CD8-positive, alpha-beta memory T cell (primary cell): ENCODE results near the gene F8. TPM values are rescaled to one million over a fixed set of nuclear protein-coding genes. Genes with fewer than 3 reads are reported as not detected.

Experiments
- CTCF ChIA-PET: fragments of 350-600 bp; sonication (Branson Sonifier 250); formaldehyde crosslinking; loops from one replicate; lab custom pipeline; 2021; ENCODE audit warnings: antibody characterized with exemption; lab: Charles Lee
- POLR2A ChIA-PET: fragments of 350-600 bp; sonication (Branson Sonifier 250); formaldehyde crosslinking; loops from one replicate; lab custom pipeline; 2021; ENCODE audit warnings: antibody characterized with exemption; lab: Charles Lee
- DNase-seq, 5 donors: peaks; one replicate each; pipeline versions ENCODE4 v3.0.0 to v3.0.0-alpha.2; 2020 to 2022; ENCODE audit warnings: mixed read lengths in 1 of 5
- H3K27ac ChIP-seq: one replicate; pipeline ENCODE4 v1.7.0; 2013; ENCODE audit warnings: low read depth, mild to moderate bottlenecking, low read length, moderate library complexity
- H3K27me3 ChIP-seq: 2 replicates; pipeline ENCODE4 v1.7.0; 2013; ENCODE audit warnings: low read length, mild to moderate bottlenecking; ENCODE audit not compliant: insufficient read depth, poor library complexity, severe bottlenecking
- H3K36me3 ChIP-seq: 2 replicates; pipeline ENCODE4 v1.7.0; 2013; ENCODE audit warnings: mild to moderate bottlenecking, low read length, moderate library complexity; ENCODE audit not compliant: insufficient read depth
- H3K4me1 ChIP-seq: 2 replicates; pipeline ENCODE4 v1.7.0; 2013; ENCODE audit warnings: mild to moderate bottlenecking, low read length, moderate library complexity; ENCODE audit not compliant: insufficient read depth
- H3K4me3 ChIP-seq: 2 replicates; pipeline ENCODE4 v1.7.0; 2013; ENCODE audit warnings: mild to moderate bottlenecking, low read length
- H3K9me3 ChIP-seq: 2 replicates; pipeline ENCODE4 v1.7.0; 2013; ENCODE audit warnings: mild to moderate bottlenecking, low read length
- H3K27ac Mint-ChIP-seq, 8 donors: one replicate each; pipeline ENCODE4 v1.8.0; 2020 to 2021; ENCODE audit warnings: mixed read lengths in 8 of 8, mild to moderate bottlenecking in 6 of 8, inconsistent platforms in 3 of 8, moderate library complexity in 3 of 8
- H3K27me3 Mint-ChIP-seq, 2 donors: one replicate each; pipeline ENCODE4 v1.8.0; 2020 to 2021; ENCODE audit warnings: mixed read lengths in 2 of 2, mild to moderate bottlenecking in 1 of 2, moderate library complexity in 1 of 2
- H3K36me3 Mint-ChIP-seq, 3 donors: one replicate each; pipeline ENCODE4 v1.8.0; 2020 to 2021; ENCODE audit warnings: mixed read lengths in 3 of 3, inconsistent platforms in 1 of 3, mild to moderate bottlenecking in 1 of 3
- H3K4me1 Mint-ChIP-seq, 3 donors: one replicate each; pipeline ENCODE4 v1.8.0; 2020 to 2021; ENCODE audit warnings: mixed read lengths in 3 of 3, inconsistent platforms in 1 of 3, mild to moderate bottlenecking in 1 of 3
- H3K4me3 Mint-ChIP-seq, 7 donors: one replicate each; pipeline ENCODE4 v1.8.0; 2020 to 2021; ENCODE audit warnings: mixed read lengths in 7 of 7, mild to moderate bottlenecking in 6 of 7, moderate library complexity in 4 of 7, inconsistent platforms in 2 of 7
- H3K9me3 Mint-ChIP-seq, 5 donors: one replicate each; pipeline ENCODE4 v1.8.0; 2020 to 2022; ENCODE audit warnings: mixed read lengths in 5 of 5, mild to moderate bottlenecking in 3 of 5, moderate library complexity in 2 of 5, inconsistent platforms in 1 of 5
- polyA plus RNA-seq: library from polyadenylated mRNA; unstranded; fragments of 300-500 nt; fragmentation: Illumina TruSeq; gene quantifications from one replicate; pipeline ENCODE4 v1.2.3, GENCODE V29; 2021
- total RNA-seq, 2 experiments: library from RNA; stranded (reverse); gene quantifications; one replicate each; pipeline ENCODE4 v1.2.3, GENCODE V29; 2021

The F8 gene
- total and polyA plus RNA-seq, 3 experiments from 2014 or later: 10.8 to 15.2 (median 11.9) TPM

DNA sequence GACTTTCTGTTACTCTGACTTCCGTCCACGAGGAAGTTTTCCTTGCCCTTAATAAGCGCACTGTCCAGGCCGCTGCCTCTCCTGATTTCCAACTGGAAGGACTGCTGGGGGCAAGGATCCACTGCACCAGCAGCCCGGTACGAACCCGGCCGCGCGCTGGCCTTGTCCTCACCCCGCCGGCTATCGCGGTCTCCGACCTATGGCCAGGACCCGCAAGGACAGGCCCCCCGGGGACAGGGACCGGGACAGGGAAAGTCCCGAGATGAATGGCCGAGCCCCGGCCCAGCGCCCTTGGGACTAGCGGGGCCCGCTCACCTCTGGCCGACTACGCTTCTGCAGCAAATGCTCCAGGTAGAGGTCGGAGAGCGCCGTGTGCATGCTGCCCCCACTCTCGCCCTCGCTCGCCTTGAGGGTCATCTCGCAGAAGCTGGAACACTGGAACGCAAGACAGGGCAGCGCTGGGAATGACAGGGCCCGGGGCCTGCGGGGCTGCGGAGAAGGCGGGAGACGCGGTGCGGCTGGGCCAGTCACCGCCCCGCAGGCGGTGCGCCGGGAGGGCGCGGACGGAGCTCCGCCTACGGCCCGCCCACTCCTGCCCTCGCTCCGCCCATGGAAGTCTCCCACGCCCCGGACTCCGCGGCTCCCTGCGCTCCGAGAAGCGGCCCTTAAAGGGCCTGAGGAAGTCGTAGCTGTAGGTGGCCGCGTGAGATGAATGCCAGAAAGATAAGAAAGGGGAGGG, 217.4 kb downstream of the F8 start, which contains the start of gene MPP1:
TSS of gene MPP1 (minus strand) at position 529 of the 739 bp plus-strand sequence. CDS start at position 417, 112 bp downstream.
- CTCF ChIA-PET: no interaction called here
- Mint-ChIP-seq H3K4me1 (peaks cover 21 to 35% (median 24%) of the 10 kb centered on the region in 3 donors), H3K36me3 (no peaks in the 10 kb centered on the region), H3K4me3 (peak within 1 kb of the TSS; percentile 70 to 89 (median 83)), H3K27ac (peak within 1 kb of the TSS in 4 of 8 donors; percentile 50 to 78 (median 54)), H3K27me3 (no peaks in the 10 kb centered on the region), H3K9me3 (peaks cover 0 to 2% (median 0%) of the 10 kb centered on the region in 5 donors)
- POLR2A ChIA-PET: no interaction called here
- no peaks in the 10 kb centered on the region for H3K9me3 ChIP-seq
- no peaks in the 10 kb centered on the region for H3K36me3 ChIP-seq
- peaks cover 16% of the 10 kb centered on the region for H3K4me1 ChIP-seq
- peak within 1 kb of the TSS; percentile 75 for H3K27ac ChIP-seq
- H3K27me3 ChIP-seq: no peaks in the 10 kb centered on the region
- H3K4me3 ChIP-seq: peak within 1 kb of the TSS; percentile 47
- peak; percentile 68 to 82 (median 74) for DNase-seq

DNA sequence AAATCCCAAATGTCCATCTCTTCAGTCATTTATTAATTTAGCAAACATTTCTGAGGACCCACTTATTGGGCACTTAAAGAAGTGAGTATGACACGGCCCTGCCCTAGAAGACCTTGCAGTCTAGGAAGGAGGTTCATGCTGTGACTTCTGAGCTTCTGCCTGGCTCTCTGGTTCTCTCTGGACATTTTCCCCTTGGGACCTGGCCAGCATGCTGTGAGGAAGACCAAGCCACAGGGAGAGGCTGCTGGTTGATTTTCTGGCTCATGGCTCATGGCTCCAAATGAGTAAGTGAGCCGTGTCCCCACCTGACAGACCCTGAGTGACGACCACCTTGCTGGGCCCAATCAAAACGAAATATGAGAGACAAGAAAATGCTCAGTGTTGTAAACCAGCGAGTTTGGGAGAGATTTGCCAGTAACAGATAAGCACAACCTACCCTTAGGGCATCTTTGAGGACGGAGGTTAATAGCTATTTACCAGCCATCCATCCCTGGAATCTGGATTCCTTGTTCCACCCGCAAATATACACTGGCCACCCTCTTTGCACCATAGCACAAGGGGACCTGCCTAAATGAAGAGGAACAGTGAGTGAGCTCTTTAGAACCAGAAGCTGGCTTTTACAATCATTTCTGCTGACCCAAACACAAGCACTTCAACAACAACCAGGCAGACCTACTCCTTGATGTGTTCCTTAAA, 218.1 kb downstream of the F8 start:
- Mint-ChIP-seq H3K9me3 (peaks cover 0 to 2% (median 0%) of the 10 kb centered on the region in 5 donors), H3K36me3 (no peaks in the 10 kb centered on the region), H3K27me3 (no peaks in the 10 kb centered on the region), H3K27ac (peak overlapping the region in 4 of 8 donors; percentile 2 to 78 (median 42)), H3K4me3 (peak overlapping the region; percentile 70 to 89 (median 81)), H3K4me1 (peaks cover 18 to 29% (median 18%) of the 10 kb centered on the region in 3 donors)
- POLR2A ChIA-PET: no interaction called here
- Histone ChIP-seq H3K9me3 (no peaks in the 10 kb centered on the region), H3K4me1 (peaks cover 23% of the 10 kb centered on the region), H3K27ac (peak overlapping the region; percentile 75), H3K27me3 (no peaks in the 10 kb centered on the region), H3K36me3 (no peaks in the 10 kb centered on the region), H3K4me3 (peak overlapping the region; percentile 47)
- CTCF ChIA-PET: no interaction called here
- no peak for DNase-seq

GRCh38 chrX:154802947-154803346, 219.6 kb downstream of the F8 start:
- Histone ChIP-seq H3K27me3 (no peaks in the 10 kb centered on the region), H3K4me1 (peaks cover 27% of the 10 kb centered on the region), H3K4me3 (no peak overlapping the region), H3K9me3 (no peaks in the 10 kb centered on the region), H3K36me3 (no peaks in the 10 kb centered on the region), H3K27ac (peak overlapping the region; percentile 75)
- Mint-ChIP-seq H3K27ac (no peak overlapping the region), H3K36me3 (peaks cover 0 to 1% (median 0%) of the 10 kb centered on the region in 3 donors), H3K4me1 (peaks cover 18 to 25% (median 18%) of the 10 kb centered on the region in 3 donors), H3K9me3 (peaks cover 0 to 2% (median 0%) of the 10 kb centered on the region in 5 donors), H3K27me3 (no peaks in the 10 kb centered on the region), H3K4me3 (peak overlapping the region in 1 of 7 donors; percentile 6)
- CTCF ChIA-PET: interaction anchor here (1.0 kb wide), 1 partner anchor 37 kb away, joined by 3 read pairs; no protein-coding TSS in a partner anchor
- no peak for DNase-seq
- POLR2A ChIA-PET: no interaction called here

GRCh38 chrX:154800478-154801210, 221.9 kb downstream of the F8 start:
- no peaks in the 10 kb centered on the region for H3K9me3 ChIP-seq
- H3K27me3 ChIP-seq: no peaks in the 10 kb centered on the region
- H3K27ac ChIP-seq: peak overlapping the region; percentile 78
- no peak for DNase-seq
- Mint-ChIP-seq H3K36me3 (peaks cover 0 to 1% (median 0%) of the 10 kb centered on the region in 3 donors), H3K4me3 (no peak overlapping the region), H3K27me3 (peaks cover 0 to 3% of the 10 kb centered on the region in 2 donors), H3K27ac (no peak overlapping the region), H3K4me1 (peaks cover 13 to 20% (median 15%) of the 10 kb centered on the region in 3 donors), H3K9me3 (no peaks in the 10 kb centered on the region)
- peaks cover 27% of the 10 kb centered on the region for H3K4me1 ChIP-seq
- POLR2A ChIA-PET: no interaction called here
- CTCF ChIA-PET: no interaction called here
- H3K36me3 ChIP-seq: no peaks in the 10 kb centered on the region
- H3K4me3 ChIP-seq: no peak overlapping the region

- Histone ChIP-seq H3K4me3 (no peak overlapping the region), H3K27ac (peak overlapping the region; percentile 78), H3K4me1 (peaks cover 27% of the 10 kb centered on the region), H3K9me3 (no peaks in the 10 kb centered on the region), H3K27me3 (no peaks in the 10 kb centered on the region), H3K36me3 (no peaks in the 10 kb centered on the region)
- DNase-seq: no peak
- ChIA-PET CTCF (no interaction called here), POLR2A (no interaction called here)
- Mint-ChIP-seq H3K36me3 (peaks cover 0 to 1% (median 0%) of the 10 kb centered on the region in 3 donors), H3K27me3 (peaks cover 0 to 3% of the 10 kb centered on the region in 2 donors), H3K27ac (no peak overlapping the region), H3K9me3 (no peaks in the 10 kb centered on the region), H3K4me3 (no peak overlapping the region), H3K4me1 (peaks cover 11 to 16% (median 13%) of the 10 kb centered on the region in 3 donors)
These were observed 222.8 kb downstream of the F8 start for GRCh38 chrX:154799556-154800348.

DNA sequence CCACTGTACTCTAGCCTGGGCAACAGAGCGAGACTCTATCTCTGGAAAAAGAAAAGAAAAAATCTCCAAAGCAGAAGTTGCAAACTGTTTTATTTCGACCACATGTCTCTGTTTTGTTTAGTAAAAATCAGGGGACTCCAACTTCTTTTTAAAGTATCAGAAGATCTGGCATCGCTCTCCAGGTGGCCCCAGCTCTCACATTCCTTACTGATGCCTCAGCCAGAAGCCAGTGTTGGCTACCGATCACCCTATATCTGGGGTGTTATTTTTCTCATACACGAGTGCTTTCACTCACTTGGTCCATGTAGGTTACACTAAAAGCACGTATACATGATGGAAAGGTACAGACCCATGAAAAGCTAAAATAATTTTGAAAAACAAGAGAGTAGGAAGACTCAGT, 225.5 kb downstream of the F8 start:
- no peak overlapping the region for H3K4me3 Mint-ChIP-seq
- H3K9me3 Mint-ChIP-seq: no peaks in the 10 kb centered on the region
- DNase-seq: no peak
- Histone ChIP-seq H3K36me3 (no peaks in the 10 kb centered on the region), H3K4me3 (no peak overlapping the region), H3K9me3 (no peaks in the 10 kb centered on the region), H3K4me1 (peaks cover 20% of the 10 kb centered on the region), H3K27ac (peak overlapping the region; percentile 78), H3K27me3 (no peaks in the 10 kb centered on the region)
- H3K36me3 Mint-ChIP-seq: peaks cover 0 to 1% (median 0%) of the 10 kb centered on the region in 3 donors
- peaks cover 3 to 4% (median 4%) of the 10 kb centered on the region in 3 donors for H3K4me1 Mint-ChIP-seq
- H3K27ac Mint-ChIP-seq: peak overlapping the region in 1 of 8 donors; percentile 1
- H3K27me3 Mint-ChIP-seq: peaks cover 0 to 3% of the 10 kb centered on the region in 2 donors
- CTCF ChIA-PET: no interaction called here
- POLR2A ChIA-PET: no interaction called here

DNA sequence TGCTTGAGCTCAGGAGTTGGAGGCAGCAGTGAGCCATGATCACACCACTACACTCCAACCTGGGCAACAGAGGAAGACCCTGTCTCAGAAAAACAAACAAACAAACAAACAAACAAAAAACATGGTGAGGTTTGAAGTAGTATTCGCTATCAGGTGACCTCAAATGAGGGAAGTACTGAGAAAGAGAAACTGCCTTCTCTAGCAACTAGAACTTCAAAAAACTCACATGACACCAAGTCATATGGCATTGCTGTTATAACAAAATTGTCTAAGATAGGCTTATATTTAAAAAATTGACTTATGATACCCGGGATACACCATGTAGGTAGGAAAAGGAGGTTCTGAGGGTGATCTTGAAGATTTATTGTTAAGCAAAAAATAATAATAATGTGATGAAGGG, 227.5 kb downstream of the F8 start:
- H3K9me3 Mint-ChIP-seq: no peaks in the 10 kb centered on the region
- H3K27ac Mint-ChIP-seq: no peak overlapping the region
- H3K36me3 ChIP-seq: no peaks in the 10 kb centered on the region
- peaks cover 0 to 3% of the 10 kb centered on the region in 2 donors for H3K27me3 Mint-ChIP-seq
- no peak for DNase-seq
- H3K27me3 ChIP-seq: no peaks in the 10 kb centered on the region
- H3K4me1 Mint-ChIP-seq: peaks cover 0 to 4% (median 2%) of the 10 kb centered on the region in 3 donors
- CTCF ChIA-PET: no interaction called here
- peaks cover 0 to 1% (median 0%) of the 10 kb centered on the region in 3 donors for H3K36me3 Mint-ChIP-seq
- no peak overlapping the region for H3K4me3 Mint-ChIP-seq
- no peaks in the 10 kb centered on the region for H3K9me3 ChIP-seq
- H3K4me1 ChIP-seq: peaks cover 11% of the 10 kb centered on the region
- H3K4me3 ChIP-seq: no peak overlapping the region
- POLR2A ChIA-PET: no interaction called here
- no peak overlapping the region for H3K27ac ChIP-seq
